Measurements from ENCODE around the gene PEMT.
"Not testable (repeated sequence)": the region's sequence is repeated elsewhere in the genome, so short reads cannot be mapped to it uniquely, and the experiment has no call there.

PEMT gene, protein sequence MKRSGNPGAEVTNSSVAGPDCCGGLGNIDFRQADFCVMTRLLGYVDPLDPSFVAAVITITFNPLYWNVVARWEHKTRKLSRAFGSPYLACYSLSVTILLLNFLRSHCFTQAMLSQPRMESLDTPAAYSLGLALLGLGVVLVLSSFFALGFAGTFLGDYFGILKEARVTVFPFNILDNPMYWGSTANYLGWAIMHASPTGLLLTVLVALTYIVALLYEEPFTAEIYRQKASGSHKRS

DNA sequence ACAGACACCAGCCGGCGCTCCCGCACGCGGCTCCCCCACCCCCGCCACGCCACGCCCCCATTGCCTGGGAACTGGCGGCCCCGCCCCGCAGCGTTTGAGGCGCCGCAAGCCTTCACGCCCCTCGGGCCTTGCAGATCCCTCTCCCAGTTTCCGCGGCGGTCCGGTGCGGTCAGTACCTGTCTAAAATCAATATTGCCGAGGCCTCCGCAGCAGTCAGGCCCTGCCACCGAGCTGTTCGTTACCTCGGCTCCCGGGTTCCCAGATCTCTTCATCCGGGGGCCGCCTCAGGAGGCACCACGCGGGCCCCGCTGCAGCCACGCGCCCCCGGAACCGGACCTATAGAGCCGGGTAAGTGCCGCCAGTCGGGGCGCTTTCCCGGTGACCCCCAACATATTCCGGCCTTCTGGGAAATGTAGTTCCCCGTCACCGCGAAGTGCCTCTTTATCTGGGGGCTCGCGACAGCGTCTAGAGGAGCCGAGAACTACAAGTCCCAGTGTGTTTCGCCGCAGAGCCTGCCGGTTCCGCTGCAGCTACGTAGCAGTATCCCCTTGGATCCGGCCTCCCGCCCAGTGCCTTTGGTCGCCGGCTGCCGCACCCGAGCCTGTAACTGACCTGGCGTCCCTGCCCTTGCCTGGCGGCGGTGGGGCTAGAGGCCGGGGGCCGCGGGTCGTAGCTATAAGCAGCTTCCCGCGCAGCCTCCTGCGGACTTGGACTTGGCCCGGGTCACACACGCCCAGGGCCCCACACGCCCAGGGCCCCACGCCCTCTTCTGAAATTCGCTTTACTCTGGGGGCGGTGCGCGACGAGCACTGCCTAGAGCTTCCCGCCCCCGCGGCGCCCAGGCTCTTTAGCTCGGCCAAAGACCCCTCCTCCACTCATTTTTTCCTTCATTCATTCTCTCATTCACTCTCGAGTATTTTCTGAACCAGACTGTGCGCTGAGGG lies at the start of gene PEMT:
PEMT (minus strand) TSS at position 354 of the 944 bp plus-strand sequence; CDS start at position 272, 82 bp downstream.
- peak; percentile 88 for DNase-seq (ENCODE audit: low read depth)

DNA sequence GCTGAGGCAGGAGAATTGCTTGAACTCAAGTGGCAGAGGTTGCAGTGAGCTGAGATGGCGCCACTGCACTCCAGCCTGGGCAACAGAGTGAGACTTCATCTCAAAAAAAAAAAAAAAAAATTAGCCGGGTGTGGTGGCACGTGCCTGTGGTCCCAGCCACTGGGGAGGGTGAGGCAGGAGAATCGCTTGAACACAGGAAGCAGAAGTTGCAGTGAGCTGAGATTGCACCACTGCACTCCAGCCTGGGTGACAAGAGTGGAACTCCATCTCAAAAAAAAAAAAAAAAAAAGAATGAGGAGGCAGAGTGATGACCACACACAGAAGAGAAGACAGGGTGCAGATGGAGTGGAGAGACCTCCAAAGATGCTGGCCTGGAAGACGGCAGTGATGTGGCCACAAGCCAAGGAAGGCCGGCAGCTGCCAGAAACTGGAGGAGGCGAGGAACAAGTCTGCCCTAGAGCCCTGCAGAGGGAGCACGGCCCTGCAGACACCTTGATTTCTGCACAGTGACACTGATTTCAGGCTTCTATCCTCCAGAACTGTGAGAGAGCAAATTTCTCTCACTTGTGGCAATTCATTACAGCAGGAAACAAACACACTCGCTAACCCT lies 48.3 kb upstream of the PEMT start:
- DNase-seq (ENCODE audit: low read depth), result not testable (repeated sequence)

DNA sequence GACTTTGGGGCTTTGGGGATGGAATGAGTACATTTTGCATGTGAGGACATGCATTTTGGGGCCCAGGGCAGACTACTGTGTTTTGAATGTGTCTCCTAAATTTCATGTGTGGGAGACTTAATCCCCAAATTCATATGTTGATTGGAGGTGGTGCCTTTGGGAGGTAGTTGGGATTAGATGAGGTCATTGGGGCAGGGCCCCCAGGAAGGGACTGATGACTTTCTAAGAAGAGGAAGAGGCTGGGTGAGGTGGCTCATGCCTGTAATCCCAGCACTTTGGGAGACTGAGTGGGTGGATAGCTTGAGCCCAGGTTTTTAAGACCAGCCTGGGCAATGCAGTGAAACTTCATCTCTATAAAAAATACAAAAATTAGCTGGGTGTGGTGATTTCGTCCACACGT lies 47.0 kb upstream of the PEMT start:
- DNase-seq (ENCODE audit: low read depth), result no peak

DNA sequence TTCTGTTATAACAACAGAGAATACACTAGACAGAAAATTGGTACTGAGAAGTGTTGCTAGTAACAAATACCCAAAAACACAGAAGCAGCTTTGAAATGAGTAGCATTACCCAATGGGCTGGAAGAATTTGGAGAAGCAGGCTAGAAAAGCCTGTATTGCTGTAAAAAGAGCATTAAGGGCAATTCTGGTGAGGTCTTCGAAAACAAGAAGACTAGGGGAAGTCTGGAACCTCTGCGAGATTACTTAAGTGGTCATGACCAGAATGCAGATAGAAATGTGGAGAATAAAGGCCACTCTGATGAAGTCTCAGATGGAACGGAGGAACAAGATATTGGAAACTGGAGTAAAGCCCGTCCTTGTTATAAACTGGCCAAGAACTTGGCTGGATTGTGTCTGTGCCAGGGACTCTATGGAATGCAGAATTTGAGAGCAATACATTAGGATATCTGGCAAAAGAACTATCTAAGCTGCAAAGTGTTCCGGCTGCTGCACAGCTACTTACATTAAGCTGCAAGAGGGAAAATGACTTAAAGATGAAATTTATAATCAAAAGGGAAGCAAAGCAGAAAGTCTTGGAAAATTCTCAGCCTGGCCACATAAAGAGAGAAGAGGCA lies 44.9 kb upstream of the PEMT start:
- no peak for DNase-seq (ENCODE audit: low read depth)

DNA sequence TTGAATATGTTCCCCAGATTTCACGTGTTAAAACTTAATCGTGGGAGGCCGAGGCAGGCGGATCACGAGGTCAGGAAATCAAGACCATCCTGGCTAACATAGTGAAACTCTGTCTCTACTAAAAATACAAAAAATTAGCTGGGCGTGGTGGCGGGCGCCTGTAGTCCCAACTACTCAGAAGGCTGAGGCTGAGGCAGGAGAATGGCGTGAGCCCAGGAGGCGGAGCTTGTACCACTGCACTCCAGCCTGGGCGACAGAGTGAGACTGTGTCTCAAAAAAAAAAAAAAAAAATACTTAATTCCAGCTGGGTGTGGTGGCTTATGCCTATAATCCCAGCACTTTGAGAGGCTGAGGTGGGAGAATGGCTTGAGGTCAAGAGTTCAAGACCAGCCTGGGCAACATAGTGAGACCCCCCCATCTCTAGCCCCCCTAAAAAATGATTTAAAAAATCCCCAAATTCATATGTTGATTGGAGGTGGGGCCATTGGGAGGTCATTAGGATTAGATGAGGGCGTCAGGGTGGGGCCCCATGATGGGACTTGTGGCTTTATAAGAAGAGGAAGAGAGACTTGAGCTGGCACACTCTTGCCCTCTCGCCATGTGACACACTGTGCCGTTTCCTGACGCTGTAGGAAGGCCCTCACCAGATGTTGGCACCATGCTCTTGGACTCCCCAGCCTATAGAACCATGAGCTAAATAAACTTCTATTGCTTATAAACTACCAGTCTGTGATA lies 44.2 kb upstream of the PEMT start:
- not testable (repeated sequence) for DNase-seq (ENCODE audit: low read depth)

DNA sequence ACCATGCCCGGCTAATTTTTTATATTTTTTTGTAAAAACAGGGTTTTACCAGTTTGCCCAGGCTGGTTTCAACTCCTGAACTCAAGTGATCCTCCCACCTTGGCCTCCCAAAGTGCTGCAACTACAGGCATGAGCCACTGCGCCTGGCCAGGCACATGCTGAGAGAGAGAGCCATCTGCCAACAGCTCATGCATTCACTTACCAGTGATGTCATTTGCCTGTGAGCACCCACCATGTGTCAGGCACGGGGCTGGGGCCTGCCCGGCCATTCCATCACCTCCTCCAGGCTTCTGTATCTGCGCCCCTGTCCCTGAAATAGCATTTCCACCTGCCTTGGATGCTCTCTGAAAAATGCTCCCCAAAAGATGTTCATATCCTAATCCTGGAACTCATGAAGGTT lies 43.6 kb upstream of the PEMT start:
- no peak for DNase-seq (ENCODE audit: low read depth)

DNA sequence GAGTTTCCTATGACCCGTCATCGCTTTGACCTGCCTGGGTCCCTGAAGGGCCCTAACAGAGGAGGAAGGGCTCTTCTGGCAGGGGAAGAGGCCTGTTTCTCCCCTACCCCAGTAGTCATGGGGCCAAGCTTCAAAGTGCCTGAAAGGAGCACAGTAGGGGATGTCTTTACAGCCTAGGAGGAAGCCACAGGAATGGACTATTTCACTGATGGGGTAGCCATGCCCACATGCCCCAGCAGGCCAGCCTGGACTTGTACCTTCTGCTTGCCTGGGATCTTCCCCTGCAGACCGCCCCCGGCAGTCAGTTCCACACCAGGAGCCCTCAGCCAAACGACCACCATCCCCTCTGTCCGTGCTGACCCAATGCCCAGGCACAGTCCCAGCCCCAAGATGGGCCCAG lies 41.8 kb upstream of the PEMT start:
- no peak for DNase-seq (ENCODE audit: low read depth)

DNA sequence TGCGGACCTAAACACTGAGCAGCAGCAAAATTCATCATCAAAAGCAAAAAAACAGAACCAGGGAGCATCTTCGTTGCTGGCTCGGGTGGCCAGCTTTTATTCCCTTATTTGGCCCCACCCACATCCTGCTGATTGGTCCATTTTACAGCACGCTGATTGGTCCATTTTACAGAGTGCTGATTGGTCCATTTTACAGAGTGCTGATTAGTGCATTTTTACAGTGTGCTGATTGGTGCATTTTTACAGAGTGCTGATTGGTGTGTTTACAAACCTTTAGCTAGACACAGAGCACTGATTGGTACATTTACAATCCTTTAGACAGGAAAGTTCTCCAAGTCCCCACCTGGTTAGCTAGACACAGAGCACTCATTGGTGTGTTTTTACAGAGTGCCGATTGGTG lies 41.2 kb upstream of the PEMT start:
- DNase-seq (ENCODE audit: low read depth), result not testable (repeated sequence)

DNA sequence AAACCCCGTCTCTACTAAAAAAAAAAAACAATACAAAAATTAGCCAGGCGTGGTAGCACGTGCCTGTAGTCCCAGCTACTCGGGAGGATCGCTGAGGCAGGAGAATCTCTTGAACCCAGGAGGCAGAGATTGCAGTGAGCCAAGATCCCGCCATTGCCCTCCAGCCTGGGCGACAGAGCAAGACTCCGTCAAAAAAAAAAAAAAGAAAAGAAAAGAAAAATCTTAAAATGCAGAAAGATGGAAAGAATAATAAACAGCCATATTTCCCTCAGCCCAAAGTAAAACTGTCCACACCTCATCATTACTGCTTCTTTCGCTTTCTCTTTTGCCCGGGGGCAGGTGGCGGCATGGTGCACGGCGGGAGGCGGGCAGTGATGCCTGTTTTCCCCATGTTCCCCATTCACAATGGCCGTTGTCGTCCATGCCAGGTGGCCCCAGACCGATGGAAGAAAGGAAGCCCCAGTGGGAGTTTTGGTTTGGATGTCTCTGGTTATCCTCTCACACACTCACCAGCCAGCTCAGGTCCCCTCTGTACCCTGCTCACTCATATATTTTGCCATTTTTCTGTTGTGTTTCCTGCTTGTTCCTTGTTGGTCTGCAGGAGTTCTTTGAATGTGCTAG lies 37.0 kb upstream of the PEMT start:
- DNase-seq (ENCODE audit: low read depth), result no peak

DNA sequence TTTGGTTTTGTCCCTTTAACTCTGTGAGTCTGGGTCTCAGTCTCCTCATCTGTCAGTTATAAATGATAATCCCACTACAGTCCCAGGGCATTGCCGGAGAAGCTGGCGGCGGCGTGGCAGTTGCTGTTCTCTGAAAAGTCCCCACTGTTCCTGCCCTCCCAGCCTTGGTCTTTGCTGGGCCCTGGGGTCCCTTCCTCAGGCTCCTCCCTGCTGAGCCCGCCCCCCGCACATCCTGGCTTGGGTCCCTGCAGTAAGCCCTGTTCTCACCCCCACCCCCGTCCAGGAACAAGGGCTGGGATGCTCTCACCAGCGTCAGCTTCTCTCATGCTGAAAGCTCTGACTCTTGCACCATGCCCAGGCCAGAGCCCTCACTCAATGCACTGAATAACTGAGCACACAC lies 35.3 kb upstream of the PEMT start:
- DNase-seq (ENCODE audit: low read depth), result no peak

DNA sequence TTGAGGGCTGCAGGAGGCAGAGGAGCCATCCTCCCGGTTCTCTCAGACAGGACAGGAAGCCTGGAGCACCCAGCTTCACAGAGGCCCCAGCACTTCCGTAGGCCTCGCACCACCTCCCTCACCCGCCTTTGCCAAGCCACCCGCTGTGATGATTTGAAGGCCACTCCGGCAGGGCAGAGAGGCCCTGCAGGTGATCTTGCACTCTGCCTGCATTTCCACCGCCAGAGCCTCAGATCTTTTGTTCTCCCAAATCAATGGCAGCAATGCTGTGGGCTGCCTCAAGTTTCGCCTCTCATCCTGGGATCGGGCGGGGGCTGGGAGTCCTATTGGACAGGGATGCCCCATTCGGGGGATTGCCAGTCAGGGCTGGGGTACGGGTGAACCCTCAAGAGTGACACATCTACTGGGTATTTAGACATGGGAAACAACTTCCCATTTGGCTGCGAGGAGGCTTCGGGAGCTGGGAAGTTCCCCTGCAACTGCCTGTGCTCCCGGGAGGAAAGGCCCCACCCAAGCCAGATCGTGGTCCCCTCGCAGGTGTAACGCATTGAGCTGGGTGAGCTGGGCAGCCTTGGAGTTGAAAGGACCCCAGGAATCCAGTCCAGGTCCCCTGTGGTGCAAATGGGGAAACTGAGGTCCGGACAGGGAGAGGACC lies 34.8 kb upstream of the PEMT start:
- DNase-seq (ENCODE audit: low read depth), result no peak

DNA sequence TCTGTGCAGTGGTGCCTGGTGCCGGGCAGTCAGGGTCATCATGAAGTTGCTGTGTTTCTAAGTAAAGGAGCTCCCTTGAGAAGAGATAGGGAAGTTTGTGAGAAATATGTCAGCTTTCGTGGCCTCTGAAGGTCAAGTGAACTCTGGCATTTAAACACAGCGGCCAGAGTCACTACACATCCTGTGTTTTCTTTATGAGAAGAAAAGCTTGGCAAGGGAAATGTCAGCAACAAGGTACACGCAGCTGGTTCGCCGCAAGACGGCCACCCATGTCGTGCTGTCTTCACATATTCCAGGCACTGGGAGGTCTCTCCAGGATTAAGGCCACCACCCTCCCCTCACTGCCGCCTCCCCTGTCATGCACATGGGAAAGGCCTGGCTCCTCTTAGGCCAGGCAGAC lies 33.2 kb upstream of the PEMT start:
- DNase-seq (ENCODE audit: low read depth), result no peak

DNA sequence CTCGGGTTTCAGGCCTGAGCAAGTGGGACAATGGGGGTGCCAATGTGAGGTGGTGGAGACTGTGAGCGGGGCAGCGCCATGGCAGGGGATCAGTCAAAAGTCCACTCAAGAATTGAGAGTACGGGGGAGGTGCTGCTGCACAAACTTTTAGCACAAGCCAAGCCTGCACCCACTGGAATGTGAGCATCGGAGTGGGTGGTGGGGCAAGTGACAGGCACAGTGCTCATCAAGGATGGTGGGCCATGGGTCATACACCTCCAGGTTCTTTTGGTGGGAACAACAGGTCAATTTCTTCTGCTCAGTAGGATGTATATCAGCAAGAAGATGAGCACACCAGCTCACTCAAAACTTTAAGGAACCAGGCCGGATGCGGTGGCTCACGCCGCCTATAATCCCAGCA lies 32.4 kb upstream of the PEMT start:
- no peak for DNase-seq (ENCODE audit: low read depth)

DNA sequence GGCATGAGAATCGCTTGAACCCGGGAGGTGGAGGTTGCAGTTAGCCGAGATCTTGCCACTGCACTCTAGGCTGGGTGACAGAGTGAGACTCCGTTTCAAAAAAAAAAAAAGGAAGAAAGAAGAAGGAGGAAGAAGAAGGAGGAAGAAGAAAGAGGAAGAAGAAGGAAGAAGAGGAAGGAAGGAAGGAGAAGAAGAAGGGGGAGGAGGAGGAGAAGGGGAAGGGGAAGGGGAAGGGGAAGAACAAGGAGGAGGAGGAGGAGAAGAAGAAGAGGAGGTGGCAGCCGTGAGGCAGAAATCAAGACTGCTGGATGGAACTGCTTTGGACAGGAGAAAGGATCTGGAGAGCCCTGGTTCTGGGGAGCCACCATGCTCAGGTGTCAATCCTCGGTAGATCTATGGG lies 29.7 kb upstream of the PEMT start:
- DNase-seq (ENCODE audit: low read depth), result no peak

DNA sequence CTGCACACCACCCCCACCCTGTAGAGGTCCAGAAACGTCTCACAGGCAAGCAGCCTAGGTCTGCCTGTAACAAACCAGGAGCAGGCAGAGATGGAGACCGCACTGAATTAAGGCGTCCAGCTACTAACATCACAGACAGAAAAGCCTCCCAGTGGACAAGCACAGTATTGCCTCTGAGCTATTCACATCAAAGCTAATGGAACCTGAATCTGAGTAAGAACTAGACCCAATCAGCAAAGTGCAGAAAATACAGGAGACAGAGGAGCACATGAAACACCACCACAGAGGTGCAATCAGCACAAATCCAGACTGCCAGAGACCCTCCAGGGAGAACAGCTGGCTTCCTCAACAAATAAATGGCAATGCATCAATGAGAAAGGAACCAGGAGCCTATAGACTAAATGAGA lies 22.2 kb upstream of the PEMT start:
- peak; percentile 13 for DNase-seq (ENCODE audit: low read depth)

DNA sequence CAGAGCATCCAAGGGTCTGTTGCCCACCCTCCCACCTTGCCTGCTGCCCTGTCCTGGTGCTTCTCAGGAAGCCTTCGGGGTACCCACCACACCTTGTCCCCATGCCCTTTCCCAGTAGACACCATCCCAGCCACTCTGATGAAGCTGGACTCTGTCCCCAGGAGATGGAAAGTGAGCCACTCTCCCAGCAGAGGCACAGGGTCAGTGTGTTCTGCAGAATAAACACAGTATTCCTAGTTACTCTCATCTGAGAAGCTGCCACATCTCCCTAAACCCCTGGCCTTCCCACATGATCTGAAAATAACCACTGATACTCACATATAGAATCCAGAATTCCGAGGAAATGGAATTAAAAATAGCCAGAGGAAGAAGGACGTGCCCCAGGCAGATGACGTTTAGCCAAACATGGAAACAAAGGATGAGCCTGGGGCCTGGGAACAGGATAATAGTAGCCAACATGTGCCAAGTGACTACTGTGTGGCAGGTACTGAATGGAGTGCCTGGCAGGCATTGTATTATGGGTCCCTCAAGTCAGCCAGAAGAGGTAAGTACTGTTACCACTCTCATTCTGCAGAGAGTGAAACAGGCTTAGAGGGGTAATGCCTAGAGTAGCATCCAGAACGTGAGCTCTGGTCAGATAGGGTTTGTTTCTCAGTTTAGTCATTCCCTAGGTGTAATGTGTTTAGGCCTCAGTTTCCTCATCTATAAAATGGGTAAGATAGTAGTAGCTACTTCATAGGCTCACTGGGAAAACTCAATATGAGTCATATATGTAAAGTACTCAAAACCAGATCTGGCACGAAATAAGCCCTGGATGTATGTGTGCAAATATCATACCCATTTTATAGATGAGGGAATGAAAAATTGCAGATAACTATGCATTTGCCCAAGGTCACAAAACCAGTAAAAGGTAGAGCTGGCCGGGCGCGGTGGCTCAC lies 20.8 kb upstream of the PEMT start:
- no peak for DNase-seq (ENCODE audit: low read depth)

DNA sequence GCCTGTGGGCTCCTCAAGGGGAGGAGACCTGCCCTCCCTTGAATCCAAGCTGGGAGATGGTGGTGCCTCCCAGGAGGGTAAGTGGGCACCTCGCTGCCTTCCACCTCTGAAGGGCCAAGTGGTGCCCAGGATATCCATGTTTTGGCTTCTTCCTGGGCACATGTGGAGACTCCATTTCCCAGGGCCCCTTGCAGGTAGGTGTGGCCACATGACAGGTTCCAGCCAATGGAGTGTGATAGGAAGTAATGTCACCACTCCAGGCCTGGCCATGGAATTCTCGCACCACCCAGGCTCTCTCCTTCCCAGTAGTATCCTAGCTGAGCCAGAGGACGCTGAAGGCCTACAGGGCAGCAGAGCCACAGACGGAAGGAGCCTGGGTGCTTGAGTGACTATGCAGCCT lies 17.6 kb upstream of the PEMT start:
- DNase-seq (ENCODE audit: low read depth), result no peak

DNA sequence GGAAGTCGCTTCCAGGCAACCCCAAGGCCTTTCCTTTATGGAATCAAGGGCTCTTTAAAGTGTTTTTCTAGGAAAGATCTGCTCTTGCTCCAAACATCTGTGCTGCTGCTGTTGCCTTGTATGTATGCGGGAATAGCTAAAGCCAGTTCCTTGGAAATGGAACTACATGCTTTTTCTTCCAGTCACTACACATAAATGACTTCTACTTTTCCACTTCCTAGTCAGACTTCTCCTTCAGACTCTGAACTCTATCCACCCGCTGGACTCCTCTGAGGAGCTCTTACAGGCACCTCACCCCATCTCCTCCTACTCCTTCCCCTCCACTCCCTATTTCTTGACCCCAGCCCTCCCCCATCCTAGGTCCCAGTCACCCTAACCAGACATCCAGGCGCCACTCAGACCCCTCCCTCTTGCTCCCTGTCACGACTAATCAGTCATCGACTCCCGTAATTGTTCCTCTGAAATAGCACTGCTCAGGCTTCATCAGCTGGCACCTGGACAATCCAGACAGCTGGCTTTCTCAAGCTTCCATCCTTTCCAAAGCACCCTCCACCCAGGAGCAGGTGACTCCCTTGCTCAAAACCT lies 15.0 kb upstream of the PEMT start:
- DNase-seq (ENCODE audit: low read depth), result no peak

DNA sequence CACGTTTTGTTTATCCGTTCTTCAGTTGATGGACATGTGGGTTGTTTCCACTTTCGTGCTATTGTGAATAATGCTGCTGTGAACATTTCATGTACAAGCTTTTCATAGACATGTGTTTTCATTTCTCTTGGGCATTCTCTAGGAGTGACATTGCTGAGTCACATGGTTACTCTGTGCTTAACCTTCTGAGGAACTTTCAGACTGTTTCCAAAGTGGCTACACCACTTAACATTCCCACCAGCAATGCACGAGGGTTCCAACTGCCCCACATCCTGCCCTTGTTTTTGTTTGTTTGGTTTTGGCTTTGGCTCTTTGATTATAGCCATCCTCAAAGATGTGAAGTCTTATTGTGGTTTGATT lies 14.2 kb upstream of the PEMT start:
- no peak for DNase-seq (ENCODE audit: low read depth)
